ENCODE data around the gene OR4K2. TPM values are rescaled to one million over a fixed set of nuclear protein-coding genes. Genes with fewer than 3 reads are reported as not detected.
"Not testable (repeated sequence)": the region's sequence is repeated elsewhere in the genome, so short reads cannot be mapped to it uniquely, and the experiment has no call there.

The OR4K2 gene
- total RNA-seq: not detected

GRCh38 chr14:19874842-19875241 is at the start of gene OR4K2:
OR4K2 (plus strand) TSS chr14:19875142; CDS start chr14:19876268, 1,126 bp downstream.
- no peak for DNase-seq

DNA sequence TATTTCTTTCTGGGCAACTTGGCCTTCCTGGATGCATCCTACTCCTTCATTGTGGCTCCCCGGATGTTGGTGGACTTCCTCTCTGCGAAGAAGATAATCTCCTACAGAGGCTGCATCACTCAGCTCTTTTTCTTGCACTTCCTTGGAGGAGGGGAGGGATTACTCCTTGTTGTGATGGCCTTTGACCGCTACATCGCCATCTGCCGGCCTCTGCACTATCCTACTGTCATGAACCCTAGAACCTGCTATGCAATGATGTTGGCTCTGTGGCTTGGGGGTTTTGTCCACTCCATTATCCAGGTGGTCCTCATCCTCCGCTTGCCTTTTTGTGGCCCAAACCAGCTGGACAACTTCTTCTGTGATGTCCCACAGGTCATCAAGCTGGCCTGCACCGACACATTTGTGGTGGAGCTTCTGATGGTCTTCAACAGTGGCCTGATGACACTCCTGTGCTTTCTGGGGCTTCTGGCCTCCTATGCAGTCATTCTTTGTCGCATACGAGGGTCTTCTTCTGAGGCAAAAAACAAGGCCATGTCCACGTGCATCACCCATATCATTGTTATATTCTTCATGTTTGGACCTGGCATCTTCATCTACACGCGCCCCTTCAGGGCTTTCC is 47.2 kb upstream of the OR4K2 start:
- DNase-seq: not testable (repeated sequence)

- no peak for DNase-seq
Measured at GRCh38 chr14:19828314-19828713, 46.6 kb upstream of the OR4K2 start.

- not testable (repeated sequence) for DNase-seq
Measured at GRCh38 chr14:19834203-19834848, 40.6 kb upstream of the OR4K2 start.

DNA sequence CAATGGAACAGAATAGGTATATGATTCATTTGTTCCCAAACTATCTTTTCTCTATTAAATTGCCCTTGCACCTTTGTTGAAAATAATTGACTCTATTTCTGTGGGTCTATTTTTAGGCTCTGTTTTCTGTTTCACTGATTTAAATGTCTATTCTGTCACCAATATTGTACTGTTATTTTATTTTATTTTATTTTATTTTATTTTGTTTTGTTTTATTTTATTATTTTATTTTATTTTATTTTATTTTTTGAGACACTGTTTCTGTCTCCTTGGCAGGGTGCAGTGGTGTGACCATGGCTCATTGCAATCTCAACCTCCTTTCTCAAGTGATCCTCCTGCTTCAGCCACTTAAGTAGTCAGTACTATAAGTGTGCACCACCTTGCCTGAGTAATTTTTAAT is 36.5 kb upstream of the OR4K2 start:
- DNase-seq: no peak

DNA sequence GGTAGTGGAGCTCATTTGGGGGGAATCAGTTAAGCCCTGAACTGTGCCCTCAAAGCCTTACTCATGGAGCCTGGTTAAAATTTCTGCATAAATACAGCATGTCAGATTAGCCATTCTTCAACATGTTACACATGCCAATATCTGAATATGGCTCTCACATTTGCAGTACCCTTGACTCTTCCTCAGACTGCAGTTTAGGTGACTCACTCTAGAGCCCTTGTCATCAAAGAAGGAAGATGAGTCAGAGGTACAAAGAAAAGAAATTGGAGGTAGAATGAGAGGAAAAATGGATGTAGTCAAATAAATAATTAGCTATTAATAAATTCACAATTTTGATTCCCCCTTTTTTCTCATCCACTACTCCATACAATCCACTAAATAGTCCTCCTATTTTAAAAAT is 23.6 kb upstream of the OR4K2 start:
- no peak for DNase-seq

GRCh38 chr14:19866061-19866669 is 8.8 kb upstream of the OR4K2 start:
- DNase-seq: not testable (repeated sequence)

GRCh38 chr14:19873178-19873577 is 1.8 kb upstream of the OR4K2 start:
- no peak for DNase-seq

- no peak for DNase-seq
Measured at GRCh38 chr14:19878029-19878642, 3.2 kb downstream of the OR4K2 start.

DNA sequence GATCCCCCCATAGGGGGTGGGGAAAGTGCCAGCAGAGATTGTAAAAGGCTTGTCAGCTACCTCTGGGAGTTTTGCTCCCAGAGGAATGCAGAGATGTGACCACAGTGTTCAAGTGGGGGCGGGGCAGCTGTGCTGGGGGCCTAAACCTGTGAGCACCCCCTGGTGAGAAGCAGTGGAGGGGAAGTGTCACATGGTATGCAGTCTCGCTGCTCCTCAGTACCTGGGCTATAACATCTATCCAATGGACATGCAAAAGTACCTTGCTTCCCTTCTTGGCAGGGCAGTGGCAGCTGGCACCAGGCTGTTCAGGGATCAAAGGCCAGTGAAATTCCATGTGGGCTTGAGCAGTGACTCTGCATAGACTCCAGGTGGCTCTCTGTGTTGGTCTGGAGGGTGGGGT is 20.3 kb downstream of the OR4K2 start:
- no peak for DNase-seq

DNA sequence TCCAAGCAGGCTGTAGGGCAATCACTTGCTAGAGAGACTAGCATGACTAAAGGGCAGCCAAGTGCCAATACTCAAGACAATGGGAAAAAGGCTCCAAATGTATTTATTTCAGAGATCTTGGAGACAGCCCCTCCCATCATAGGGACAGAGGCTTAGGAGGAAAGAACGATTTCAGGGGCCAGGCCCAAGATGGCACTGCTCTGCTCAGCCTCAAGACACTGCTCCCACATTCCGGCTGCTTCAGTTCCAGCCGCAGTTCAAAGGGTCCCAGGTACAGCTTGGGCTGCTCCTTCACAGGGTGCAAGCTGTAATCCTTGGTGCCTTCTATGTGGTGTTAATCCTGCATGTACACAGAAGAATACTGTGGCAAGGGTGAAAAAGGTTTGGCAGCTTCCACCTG is 26.1 kb downstream of the OR4K2 start:
- no peak for DNase-seq

DNA sequence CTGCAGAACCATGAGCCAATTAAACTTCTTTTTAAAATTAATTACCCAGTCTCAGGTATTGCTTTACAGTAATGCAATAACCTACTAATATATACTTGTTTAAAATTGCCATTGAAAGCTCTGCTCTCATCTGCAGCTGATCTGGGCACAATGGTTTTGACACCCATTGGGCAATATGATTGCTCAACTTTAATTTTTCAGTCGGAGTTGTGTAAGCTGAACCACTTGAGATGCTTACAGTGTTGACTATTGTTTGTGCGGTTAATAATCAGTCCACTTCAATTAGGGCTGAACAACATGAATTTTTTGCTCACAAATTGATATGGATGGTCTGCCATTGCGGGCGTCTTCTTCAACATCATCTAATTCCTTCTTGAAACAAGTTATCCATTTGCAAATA is 27.5 kb downstream of the OR4K2 start:
- no peak for DNase-seq

GRCh38 chr14:19906665-19907064 is 31.7 kb downstream of the OR4K2 start:
- no peak for DNase-seq

GRCh38 chr14:19911114-19911513 is 36.2 kb downstream of the OR4K2 start:
- no peak for DNase-seq

GRCh38 chr14:19917243-19917642 is 42.3 kb downstream of the OR4K2 start:
- DNase-seq: no peak

GRCh38 chr14:19917955-19918518 is 43.1 kb downstream of the OR4K2 start:
- no peak for DNase-seq

DNA sequence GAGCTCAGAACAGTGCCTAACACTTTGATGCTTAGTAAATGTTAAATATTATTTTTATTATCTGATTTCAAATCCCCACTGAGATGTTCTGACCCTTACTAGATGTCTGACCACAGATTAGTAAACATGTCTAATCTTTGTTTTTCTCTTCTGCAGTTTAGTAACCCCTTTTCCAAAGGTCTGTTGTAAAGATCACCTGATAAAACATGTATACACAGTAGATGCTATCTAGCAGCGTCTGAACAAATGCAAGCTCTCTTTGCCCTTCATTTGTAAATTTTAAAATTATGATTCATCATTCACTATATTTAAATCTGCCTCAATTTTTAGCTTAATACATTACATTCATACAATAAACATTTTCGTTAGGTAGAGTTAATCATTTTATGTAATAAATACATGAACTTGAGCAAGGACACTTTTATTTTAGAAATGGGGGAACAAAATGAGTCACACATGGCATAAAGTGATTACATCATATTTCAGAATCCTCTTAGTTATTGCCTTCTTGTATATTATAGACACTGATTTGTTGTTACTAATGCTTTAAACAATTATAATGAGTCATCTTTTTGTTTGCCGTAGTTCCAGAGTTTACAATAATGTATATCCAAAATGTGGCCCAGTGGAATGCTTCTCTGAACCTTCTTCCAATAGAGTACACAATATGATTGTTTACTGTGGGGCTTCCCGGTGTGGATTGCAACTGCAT is 43.8 kb downstream of the OR4K2 start:
- no peak for DNase-seq

- no peak for DNase-seq
Measured at GRCh38 chr14:19920021-19920657, 45.2 kb downstream of the OR4K2 start, which contains the start of gene OR4K5. OR4K5 (plus strand) TSS chr14:19920607; CDS start chr14:19920607, 0 bp downstream.

DNA sequence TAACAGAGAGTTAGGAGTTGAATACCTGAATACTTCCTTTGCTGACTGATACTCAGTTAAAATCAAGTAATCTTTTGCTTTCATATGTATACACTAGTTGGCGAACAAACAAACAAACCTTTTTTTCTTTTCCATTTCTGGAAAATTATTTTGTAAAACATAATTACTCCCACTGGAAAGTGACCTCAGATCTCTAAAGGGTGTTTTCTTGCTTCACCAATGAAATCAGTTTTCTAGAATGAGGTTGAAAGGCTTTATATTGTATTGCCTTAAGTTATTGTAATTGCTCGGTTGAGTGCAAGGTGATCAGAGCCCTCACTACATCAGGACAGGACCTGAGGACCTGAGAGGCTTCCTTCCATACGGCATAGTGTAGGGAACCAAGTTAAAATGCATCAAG is 55.7 kb downstream of the OR4K2 start, which contains the start of gene OR4K1:
TSS of gene OR4K1 (plus strand) at position 301 of the 400 bp plus-strand sequence. CDS start 4,750 bp downstream, outside the sequence.
- no peak for DNase-seq

Measured in skin of body (tissue), 2 donors.